Left colon (tissue), 2 donors: ENCODE data around the gene CIBAR2. TPM values are rescaled to one million over a fixed set of nuclear protein-coding genes. Genes with fewer than 3 reads are reported as not detected.
A peak's percentile ranks its signal among the peaks of the same experiment; 100 is the strongest.

Source experiments
- ATAC-seq: fragments of 200-7000 bp; cut with Tn5 transposase; one replicate; pipeline ENCODE4 v1.9.1; 2020; ENCODE audit warnings: mild to moderate bottlenecking, moderate library complexity
- DNase-seq, 2 donors: peaks; one replicate each; pipeline ENCODE4 v3.0.0-alpha.2; 2020
- intact Hi-C, 2 donors: fragments of 100-400 bp; cut with DNase I in 1 of 2; cut with micrococcal nuclease in 1 of 2; formaldehyde crosslinking; loops; one replicate each; pipeline versions ENCODE4 v1.11.2 to v1.14.0; 2022; cut with DNase I, micrococcal nuclease
- long read RNA-seq: library from polyadenylated mRNA; unstranded; transcript quantifications from one replicate; pipeline ENCODE4 v2.0.0, GENCODE V29; 2021
- total RNA-seq, 2 donors: library from RNA; stranded (reverse); fragmentation: NEBNext Ultra II Directional; extraction: Animal tissue kit (Norgen Biotek cat#: 25700); gene quantifications; one replicate each; pipeline ENCODE4 v1.2.1, GENCODE V29; 2021
- donor health status: DM: no; HTN: no; CAD: no.
- donor health status: DM: yes; HTN: yes; CAD: no.

Gene CIBAR2
- not detected for total RNA-seq
- long read RNA-seq = 0 reads

- intact Hi-C loops = loop anchor here in 1 of 2 donors (10.0 kb wide), 1 partner anchor 142 kb away; no protein-coding TSS in a partner anchor
- DNase-seq = no peak
Observed at GRCh38 chr16:85112364-85112763, at the start of gene CIBAR2. TSS of gene CIBAR2 (minus strand) at chr16:85112472. CDS start at chr16:85112352, 120 bp downstream.

GRCh38 chr16:85159179-85159980 is 47.1 kb upstream of the CIBAR2 start:
- DNase-seq = no peak
- intact Hi-C loops = no loop called here
- no peak for ATAC-seq

More at GRCh38 chr16:85112364-85112763, at the start of gene CIBAR2:
- peak; percentile 34 for ATAC-seq

GRCh38 chr16:85158743-85159178 is 46.5 kb upstream of the CIBAR2 start:
- DNase-seq (no peak), ATAC-seq (no peak)
- intact Hi-C loops = no loop called here

- intact Hi-C loops = no loop called here
- DNase-seq = no peak
- no peak for ATAC-seq
Observed at GRCh38 chr16:85157813-85158742, 45.8 kb upstream of the CIBAR2 start.

- intact Hi-C loops = no loop called here
- ATAC-seq (no peak), DNase-seq (no peak)
Observed at GRCh38 chr16:85157372-85157771, 45.1 kb upstream of the CIBAR2 start.

- no peak for DNase-seq
- intact Hi-C loops = no loop called here
- ATAC-seq = no peak
Observed at GRCh38 chr16:85156869-85157268, 44.6 kb upstream of the CIBAR2 start.

- DNase-seq (no peak), ATAC-seq (no peak)
- intact Hi-C loops = no loop called here
Observed at GRCh38 chr16:85156440-85156839, 44.2 kb upstream of the CIBAR2 start.

GRCh38 chr16:85153656-85154091 is 41.4 kb upstream of the CIBAR2 start:
- DNase-seq (no peak), ATAC-seq (no peak)
- intact Hi-C loops = no loop called here

GRCh38 chr16:85153046-85153445 is 40.8 kb upstream of the CIBAR2 start:
- intact Hi-C loops = no loop called here
- no peak for DNase-seq
- no peak for ATAC-seq

GRCh38 chr16:85152414-85153030 is 40.2 kb upstream of the CIBAR2 start:
- no peak for DNase-seq
- intact Hi-C loops = no loop called here
- ATAC-seq = no peak

GRCh38 chr16:85151603-85152413 is 39.5 kb upstream of the CIBAR2 start:
- DNase-seq (peak; percentile 61 to 84), ATAC-seq (peak; percentile 75)
- intact Hi-C loops = no loop called here

GRCh38 chr16:85151079-85151602 is 38.9 kb upstream of the CIBAR2 start:
- intact Hi-C loops = no loop called here
- DNase-seq (no peak), ATAC-seq (no peak)

- no peak for DNase-seq
- intact Hi-C loops = no loop called here
- no peak for ATAC-seq
Observed at GRCh38 chr16:85150331-85150940, 38.2 kb upstream of the CIBAR2 start.

- intact Hi-C loops = no loop called here
- ATAC-seq (no peak), DNase-seq (peak in 1 of 2 donors; percentile 57)
Observed at GRCh38 chr16:85149776-85150175, 37.5 kb upstream of the CIBAR2 start.

GRCh38 chr16:85148931-85149330 is 36.7 kb upstream of the CIBAR2 start:
- DNase-seq (no peak), ATAC-seq (no peak)
- intact Hi-C loops = no loop called here

GRCh38 chr16:85146922-85147651 is 34.8 kb upstream of the CIBAR2 start:
- ATAC-seq (no peak), DNase-seq (no peak)
- intact Hi-C loops = no loop called here

GRCh38 chr16:85146532-85146797 is 34.2 kb upstream of the CIBAR2 start:
- DNase-seq (no peak), ATAC-seq (no peak)
- intact Hi-C loops = no loop called here
